Central memory CD8-positive, alpha-beta T cell (primary cell): Measurements from ENCODE around the gene MROH7.
"Not testable (repeated sequence)": the region's sequence is repeated elsewhere in the genome, so short reads cannot be mapped to it uniquely, and the experiment has no call there.

ENCODE experiments used
- ATAC-seq: fragments of 150-1000 bp; cut with Tn5 transposase; replicated peaks from 2 replicates; pipeline ENCODE4 v1.10.0; 2022; ENCODE audit warnings: mild to moderate bottlenecking, moderate FRiP score, moderate number of reproducible peaks; ENCODE audit not compliant: poor library complexity, severe bottlenecking; ENCODE audit errors: extremely low read depth
- DNase-seq, 2 donors: peaks; one replicate each; pipeline ENCODE4 v3.0.0; 2021; ENCODE audit warnings: low spot score in 2 of 2
- H3K27ac Mint-ChIP-seq: one replicate; pipeline ENCODE4 v1.8.0; 2022; ENCODE audit warnings: low read depth, mild to moderate bottlenecking, moderate library complexity, mixed read lengths
- H3K27me3 Mint-ChIP-seq: one replicate; pipeline ENCODE4 v1.8.0; 2022; ENCODE audit warnings: mixed read lengths
- H3K36me3 Mint-ChIP-seq: one replicate; pipeline ENCODE4 v1.8.0; 2022; ENCODE audit warnings: mild to moderate bottlenecking, moderate library complexity, mixed read lengths; ENCODE audit not compliant: insufficient read depth
- H3K4me1 Mint-ChIP-seq: one replicate; pipeline ENCODE4 v1.8.0; 2022; ENCODE audit warnings: mixed read lengths
- H3K4me3 Mint-ChIP-seq: one replicate; pipeline ENCODE4 v1.8.0; 2022; ENCODE audit warnings: mild to moderate bottlenecking, moderate library complexity, mixed read lengths
- H3K9me3 Mint-ChIP-seq: one replicate; pipeline ENCODE4 v1.8.0; 2022; ENCODE audit warnings: mixed read lengths

The MROH7 gene

GRCh38 chr1:54615531-54616279 is 25.9 kb upstream of the MROH7 start:
- ATAC-seq (no peak), DNase-seq (no peak)
- Mint-ChIP-seq H3K9me3 (no peaks in the 10 kb centered on the region), H3K27me3 (peaks cover 31% of the 10 kb centered on the region), H3K4me3 (no peak overlapping the region), H3K4me1 (no peaks in the 10 kb centered on the region), H3K27ac (no peak overlapping the region), H3K36me3 (no peaks in the 10 kb centered on the region)

GRCh38 chr1:54619749-54620148 is 21.8 kb upstream of the MROH7 start:
- Mint-ChIP-seq H3K27me3 (peaks cover 57% of the 10 kb centered on the region), H3K4me3 (no peak overlapping the region), H3K4me1 (no peaks in the 10 kb centered on the region), H3K27ac (no peak overlapping the region), H3K36me3 (peaks cover 2% of the 10 kb centered on the region), H3K9me3 (no peaks in the 10 kb centered on the region)
- ATAC-seq (no peak), DNase-seq (no peak)

GRCh38 chr1:54623216-54624007 is 18.2 kb upstream of the MROH7 start, which contains the start of gene FAM151A:
Gene FAM151A, minus strand, starts transcription at chr1:54623525. Its CDS starts 130 bp downstream, at chr1:54623395.
- no peaks in the 10 kb centered on the region for H3K9me3 Mint-ChIP-seq
- H3K4me1 Mint-ChIP-seq, result no peaks in the 10 kb centered on the region
- peaks cover 2% of the 10 kb centered on the region for H3K36me3 Mint-ChIP-seq
- no peak for DNase-seq
- no peak for ATAC-seq
- no peak within 1 kb of the TSS for H3K27ac Mint-ChIP-seq
- H3K4me3 Mint-ChIP-seq, result no peak within 1 kb of the TSS
- peaks cover 53% of the 10 kb centered on the region for H3K27me3 Mint-ChIP-seq

- Mint-ChIP-seq H3K9me3 (no peaks in the 10 kb centered on the region), H3K4me1 (no peaks in the 10 kb centered on the region), H3K36me3 (peaks cover 2% of the 10 kb centered on the region), H3K27ac (no peak overlapping the region), H3K27me3 (peaks cover 51% of the 10 kb centered on the region), H3K4me3 (no peak overlapping the region)
- ATAC-seq (no peak), DNase-seq (no peak)
Observed at GRCh38 chr1:54624466-54625464, 16.8 kb upstream of the MROH7 start.

GRCh38 chr1:54627196-54627595 is 14.4 kb upstream of the MROH7 start:
- no peak for DNase-seq
- Mint-ChIP-seq H3K4me3 (no peak overlapping the region), H3K36me3 (peaks cover 2% of the 10 kb centered on the region), H3K4me1 (no peaks in the 10 kb centered on the region), H3K27me3 (peaks cover 53% of the 10 kb centered on the region), H3K9me3 (no peaks in the 10 kb centered on the region), H3K27ac (no peak overlapping the region)
- ATAC-seq, result no peak

- H3K4me3 Mint-ChIP-seq, H3K9me3 Mint-ChIP-seq, H3K27ac Mint-ChIP-seq, H3K4me1 Mint-ChIP-seq, ATAC-seq, H3K36me3 Mint-ChIP-seq, DNase-seq: not testable (repeated sequence)
- peaks cover 69% of the 10 kb centered on the region for H3K27me3 Mint-ChIP-seq
Observed at GRCh38 chr1:54635804-54636203, 5.8 kb upstream of the MROH7 start.

- H3K27me3 Mint-ChIP-seq, result peaks cover 61% of the 10 kb centered on the region
- not testable (repeated sequence) for H3K9me3 Mint-ChIP-seq, H3K36me3 Mint-ChIP-seq, H3K27ac Mint-ChIP-seq, H3K4me3 Mint-ChIP-seq, ATAC-seq, H3K4me1 Mint-ChIP-seq, DNase-seq
Observed at GRCh38 chr1:54636461-54637446, 4.8 kb upstream of the MROH7 start.

GRCh38 chr1:54640361-54640760 is 1.2 kb upstream of the MROH7 start:
- Mint-ChIP-seq H3K4me3 (no peak overlapping the region), H3K9me3 (peaks cover 6% of the 10 kb centered on the region), H3K4me1 (no peaks in the 10 kb centered on the region), H3K27me3 (peaks cover 36% of the 10 kb centered on the region), H3K36me3 (peaks cover 1% of the 10 kb centered on the region), H3K27ac (no peak overlapping the region)
- ATAC-seq (no peak), DNase-seq (no peak)

- Mint-ChIP-seq H3K4me3 (no peak overlapping the region), H3K36me3 (peaks cover 1% of the 10 kb centered on the region), H3K9me3 (peaks cover 6% of the 10 kb centered on the region), H3K27me3 (peaks cover 28% of the 10 kb centered on the region), H3K4me1 (no peaks in the 10 kb centered on the region), H3K27ac (no peak overlapping the region)
- DNase-seq (no peak), ATAC-seq (no peak)
Observed at GRCh38 chr1:54643736-54644135, 2.1 kb downstream of the MROH7 start.

GRCh38 chr1:54645806-54646676 is 4.5 kb downstream of the MROH7 start:
- ATAC-seq (no peak), DNase-seq (no peak)
- H3K27ac Mint-ChIP-seq, result no peak overlapping the region
- H3K27me3 Mint-ChIP-seq, result peaks cover 20% of the 10 kb centered on the region
- no peaks in the 10 kb centered on the region for H3K4me1 Mint-ChIP-seq
- H3K36me3 Mint-ChIP-seq, result peaks cover 1% of the 10 kb centered on the region
- peaks cover 6% of the 10 kb centered on the region for H3K9me3 Mint-ChIP-seq
- no peak overlapping the region for H3K4me3 Mint-ChIP-seq
